Glutamatergic neuron (in vitro differentiated cells): Measurements from ENCODE around the gene TRH. TPM values are rescaled to one million over a fixed set of nuclear protein-coding genes. Genes with fewer than 3 reads are reported as not detected.

Source experiments
- DNase-seq: peaks from one replicate; pipeline ENCODE4 v3.0.0; 2022
- H3K27ac Mint-ChIP-seq: one replicate; pipeline ENCODE4 v1.8.0; 2020; ENCODE audit warnings: mild to moderate bottlenecking, mixed read lengths, inconsistent platforms; ENCODE audit not compliant: unreplicated experiment
- H3K27me3 Mint-ChIP-seq: one replicate; pipeline ENCODE4 v1.8.0; 2020; ENCODE audit warnings: mild to moderate bottlenecking, moderate library complexity, mixed read lengths, inconsistent platforms; ENCODE audit not compliant: unreplicated experiment
- H3K36me3 Mint-ChIP-seq: one replicate; pipeline ENCODE4 v1.8.0; 2020; ENCODE audit warnings: mild to moderate bottlenecking, mixed read lengths, inconsistent platforms; ENCODE audit not compliant: unreplicated experiment
- H3K4me1 Mint-ChIP-seq: one replicate; pipeline ENCODE4 v1.8.0; 2020; ENCODE audit warnings: mild to moderate bottlenecking, low read depth, mixed read lengths, inconsistent platforms; ENCODE audit not compliant: unreplicated experiment
- H3K4me3 Mint-ChIP-seq: one replicate; pipeline ENCODE4 v1.8.0; 2020; ENCODE audit warnings: mild to moderate bottlenecking, mixed read lengths, inconsistent platforms; ENCODE audit not compliant: unreplicated experiment
- H3K9me3 Mint-ChIP-seq: one replicate; pipeline ENCODE4 v1.8.0; 2020; ENCODE audit warnings: mild to moderate bottlenecking, moderate library complexity, mixed read lengths, inconsistent platforms; ENCODE audit not compliant: unreplicated experiment
- CTCF ChIP-seq: fragments of 200-600 bp; sonication (generic); IDR thresholded peaks from one replicate; pipeline ENCODE4 v1.5.0; 2021; ENCODE audit not compliant: partially characterized antibody, unreplicated experiment
- total RNA-seq: library from RNA; stranded (reverse); fragmentation: NEBNext Ultra II Directional; extraction: Animal tissue kit (Norgen Biotek cat#: 25700); gene quantifications from one replicate; pipeline ENCODE4 v1.2.1, GENCODE V29; 2021; ENCODE audit not compliant: unreplicated experiment

Gene TRH
- total RNA-seq, 1 donor from 2014 or later: 1.7 TPM

- DNase-seq: no peak
- no peak overlapping the region for H3K4me3 Mint-ChIP-seq
- H3K27me3 Mint-ChIP-seq: peaks cover 8% of the 10 kb centered on the region
- TF ChIP-seq CTCF: no peak
- H3K9me3 Mint-ChIP-seq: peaks cover 3% of the 10 kb centered on the region
- peaks cover 3% of the 10 kb centered on the region for H3K4me1 Mint-ChIP-seq
- H3K27ac Mint-ChIP-seq: no peak overlapping the region
- H3K36me3 Mint-ChIP-seq: peaks cover 20% of the 10 kb centered on the region
Observed at GRCh38 chr3:129961141-129961541, 13.4 kb upstream of the TRH start.

- no peak for DNase-seq
- Mint-ChIP-seq H3K27me3 (peaks cover 10% of the 10 kb centered on the region), H3K4me3 (no peak overlapping the region), H3K9me3 (peaks cover 3% of the 10 kb centered on the region), H3K4me1 (peaks cover 6% of the 10 kb centered on the region), H3K27ac (no peak overlapping the region), H3K36me3 (peaks cover 16% of the 10 kb centered on the region)
- no peak for TF ChIP-seq CTCF
Observed at GRCh38 chr3:129962600-129962999, 11.9 kb upstream of the TRH start.

GRCh38 chr3:129965937-129966336 lies 8.6 kb upstream of the TRH start:
- DNase-seq: no peak
- no peak for TF ChIP-seq CTCF
- Mint-ChIP-seq H3K27ac (no peak overlapping the region), H3K4me3 (no peak overlapping the region), H3K36me3 (no peaks in the 10 kb centered on the region), H3K4me1 (peaks cover 5% of the 10 kb centered on the region), H3K9me3 (no peaks in the 10 kb centered on the region), H3K27me3 (peaks cover 3% of the 10 kb centered on the region)

GRCh38 chr3:129966876-129967275 lies 7.6 kb upstream of the TRH start:
- no peak for DNase-seq
- Mint-ChIP-seq H3K27ac (no peak overlapping the region), H3K9me3 (no peaks in the 10 kb centered on the region), H3K4me3 (no peak overlapping the region), H3K27me3 (peaks cover 7% of the 10 kb centered on the region), H3K4me1 (peaks cover 3% of the 10 kb centered on the region), H3K36me3 (no peaks in the 10 kb centered on the region)
- TF ChIP-seq CTCF: no peak

- Mint-ChIP-seq H3K9me3 (no peaks in the 10 kb centered on the region), H3K27me3 (peaks cover 7% of the 10 kb centered on the region), H3K36me3 (no peaks in the 10 kb centered on the region)
Observed at GRCh38 chr3:129967761-129968160, 6.8 kb upstream of the TRH start.

More at GRCh38 chr3:129967761-129968160, 6.8 kb upstream of the TRH start:
- Mint-ChIP-seq H3K27ac (no peak overlapping the region), H3K4me1 (peaks cover 3% of the 10 kb centered on the region), H3K4me3 (no peak overlapping the region)
- no peak for TF ChIP-seq CTCF
- no peak for DNase-seq
